Erythroblast (primary cell): ENCODE data around the gene MAP7.

Experiments used
- GATA1 ChIP-seq: IDR thresholded peaks from 2 replicates; pipeline ENCODE4 v1.6.1; 2011; ENCODE audit warnings: low read depth, mild to moderate bottlenecking, control low read depth, low read length, moderate library complexity
- POLR2A ChIP-seq: IDR thresholded peaks from 2 replicates; pipeline ENCODE4 v1.6.1; 2011; ENCODE audit warnings: mild to moderate bottlenecking, low read length

DNA sequence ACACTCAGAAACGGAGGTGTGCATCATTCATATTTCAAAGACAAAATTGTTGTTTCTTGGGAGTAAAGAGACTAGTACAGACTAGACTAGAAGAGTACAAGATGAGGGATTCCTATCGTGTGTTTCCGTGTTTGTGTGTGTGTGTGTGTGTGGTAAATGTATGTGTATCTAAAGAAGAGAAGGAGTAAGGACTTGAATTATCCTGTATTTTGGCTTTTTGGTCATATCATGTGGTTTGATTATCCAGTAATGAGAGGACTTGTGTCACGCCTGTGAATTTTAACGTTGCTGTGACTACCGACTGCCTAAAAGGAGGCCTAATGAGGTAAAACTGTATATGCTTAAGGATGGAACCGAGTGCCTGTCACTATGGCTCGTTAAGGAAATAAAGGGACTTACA, 44.4 kb upstream of the MAP7 start:
- TF ChIP-seq POLR2A (no peak), GATA1 (no peak)
